ENCODE data around the gene HMCES. TPM values are rescaled to one million over a fixed set of nuclear protein-coding genes. Genes with fewer than 3 reads are reported as not detected.

The HMCES gene
- total RNA-seq, 1 donor from 2014 or later = 61.2 TPM

DNA sequence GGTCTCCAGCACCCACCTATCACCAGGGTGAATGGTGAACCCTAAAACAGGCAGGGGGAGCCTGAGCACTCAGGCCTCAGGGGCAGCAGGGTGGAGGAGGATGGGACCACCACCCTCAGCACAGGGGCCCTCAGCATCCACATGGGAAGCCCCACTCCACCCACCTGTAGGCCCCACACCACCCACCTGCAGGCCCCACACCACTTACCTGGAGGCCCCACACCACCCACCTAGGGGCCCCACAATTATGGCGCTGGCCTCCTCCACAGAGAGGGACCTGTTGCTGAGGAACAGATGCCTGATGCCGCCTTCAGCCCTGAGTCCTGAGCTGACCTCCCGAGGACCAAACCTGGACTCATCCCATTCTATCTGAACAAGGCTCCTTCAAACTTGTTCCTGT lies 46.7 kb downstream of the HMCES start:
- no peak overlapping the region for H3K4me3 Mint-ChIP-seq
- H3K27me3 Mint-ChIP-seq (ENCODE audit: low read depth) = no peaks in the 10 kb centered on the region
- TF ChIP-seq, protein P1, sequence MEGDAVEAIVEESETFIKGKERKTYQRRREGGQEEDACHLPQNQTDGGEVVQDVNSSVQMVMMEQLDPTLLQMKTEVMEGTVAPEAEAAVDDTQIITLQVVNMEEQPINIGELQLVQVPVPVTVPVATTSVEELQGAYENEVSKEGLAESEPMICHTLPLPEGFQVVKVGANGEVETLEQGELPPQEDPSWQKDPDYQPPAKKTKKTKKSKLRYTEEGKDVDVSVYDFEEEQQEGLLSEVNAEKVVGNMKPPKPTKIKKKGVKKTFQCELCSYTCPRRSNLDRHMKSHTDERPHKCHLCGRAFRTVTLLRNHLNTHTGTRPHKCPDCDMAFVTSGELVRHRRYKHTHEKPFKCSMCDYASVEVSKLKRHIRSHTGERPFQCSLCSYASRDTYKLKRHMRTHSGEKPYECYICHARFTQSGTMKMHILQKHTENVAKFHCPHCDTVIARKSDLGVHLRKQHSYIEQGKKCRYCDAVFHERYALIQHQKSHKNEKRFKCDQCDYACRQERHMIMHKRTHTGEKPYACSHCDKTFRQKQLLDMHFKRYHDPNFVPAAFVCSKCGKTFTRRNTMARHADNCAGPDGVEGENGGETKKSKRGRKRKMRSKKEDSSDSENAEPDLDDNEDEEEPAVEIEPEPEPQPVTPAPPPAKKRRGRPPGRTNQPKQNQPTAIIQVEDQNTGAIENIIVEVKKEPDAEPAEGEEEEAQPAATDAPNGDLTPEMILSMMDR (conservative IDR thresholded peaks at IDR 0.05) = no peak
- peaks cover 2% of the 10 kb centered on the region for H3K36me3 Mint-ChIP-seq (ENCODE audit: low read depth)
- H3K27ac Mint-ChIP-seq (ENCODE audit: unreplicated experiment) = no peak overlapping the region
- no peaks in the 10 kb centered on the region for H3K4me1 Mint-ChIP-seq
- DNase-seq (ENCODE audit: low read depth, low spot score) = no peak
- H3K9me3 Mint-ChIP-seq = no peaks in the 10 kb centered on the region

DNA sequence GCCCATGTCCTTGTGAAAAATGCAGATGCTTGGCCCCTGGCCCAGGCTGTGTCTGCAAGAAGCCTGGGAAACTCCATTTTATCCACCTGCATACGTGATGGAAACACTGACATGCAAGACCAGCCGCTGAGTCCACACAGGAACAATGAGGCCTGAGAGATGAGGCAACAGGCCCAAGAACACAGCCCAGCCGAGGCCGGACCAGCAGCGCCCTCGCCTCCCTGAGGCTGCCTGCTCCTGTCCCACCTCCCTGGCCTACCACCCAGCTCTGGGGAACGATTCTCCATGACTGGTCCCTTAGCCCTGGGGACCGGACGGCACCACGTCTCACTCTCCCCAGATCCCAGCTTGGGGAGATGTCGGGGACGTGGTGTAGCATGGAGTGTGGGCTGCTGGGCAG lies 47.5 kb downstream of the HMCES start:
- H3K27me3 Mint-ChIP-seq (ENCODE audit: low read depth) = no peaks in the 10 kb centered on the region
- TF ChIP-seq, protein P1 (conservative IDR thresholded peaks at IDR 0.05) = no peak
- no peak overlapping the region for H3K27ac Mint-ChIP-seq (ENCODE audit: unreplicated experiment)
- peaks cover 2% of the 10 kb centered on the region for H3K36me3 Mint-ChIP-seq (ENCODE audit: low read depth)
- H3K9me3 Mint-ChIP-seq = no peaks in the 10 kb centered on the region
- H3K4me3 Mint-ChIP-seq = no peak overlapping the region
- DNase-seq (ENCODE audit: low read depth, low spot score) = no peak
- H3K4me1 Mint-ChIP-seq = no peaks in the 10 kb centered on the region

DNA sequence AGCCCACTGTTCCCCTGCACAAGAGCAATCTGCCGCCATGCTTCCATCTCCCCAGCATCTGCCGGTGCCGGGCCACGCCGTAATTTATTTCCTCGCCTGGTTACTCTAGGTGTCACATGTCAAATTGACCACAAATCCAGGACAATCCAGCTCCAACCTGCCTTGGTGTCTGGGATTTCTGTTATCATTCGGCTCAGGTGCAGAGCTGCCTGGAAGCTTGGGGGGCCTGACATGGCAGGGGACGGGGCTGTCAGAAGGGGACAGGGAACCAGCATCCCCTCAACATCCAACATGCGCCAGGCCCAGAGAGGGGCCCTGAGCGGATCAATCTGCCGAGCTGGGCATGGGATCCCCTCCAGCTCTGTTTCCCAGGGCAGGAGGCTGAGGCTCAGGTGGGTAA lies 47.9 kb downstream of the HMCES start:
- Mint-ChIP-seq H3K27ac (ENCODE audit: unreplicated experiment) (peak overlapping the region; percentile 57), H3K27me3 (ENCODE audit: low read depth) (no peaks in the 10 kb centered on the region)

DNA sequence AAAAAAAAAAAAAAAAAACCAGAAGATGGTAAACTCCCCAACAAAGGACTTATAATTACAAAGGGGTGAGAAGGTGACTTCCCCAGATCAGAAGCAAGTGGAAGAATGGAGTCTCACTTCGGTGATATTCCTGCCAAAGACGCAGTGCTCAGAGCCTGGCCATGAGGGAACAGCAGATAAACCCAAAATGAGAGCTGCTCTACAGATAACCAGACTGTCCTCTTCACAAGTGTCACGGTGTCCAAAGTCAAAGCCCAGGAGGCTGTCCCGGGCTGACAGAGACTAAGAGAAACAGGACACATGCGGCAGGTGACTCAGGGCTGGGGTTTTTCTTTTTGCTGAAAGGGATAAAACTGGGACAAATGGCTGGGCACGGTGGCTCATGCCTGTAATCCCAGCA lies 48.8 kb downstream of the HMCES start:
- H3K27me3 Mint-ChIP-seq (ENCODE audit: low read depth) = no peaks in the 10 kb centered on the region
- H3K9me3 Mint-ChIP-seq = no peaks in the 10 kb centered on the region
- no peak overlapping the region for H3K4me3 Mint-ChIP-seq
- H3K4me1 Mint-ChIP-seq = no peaks in the 10 kb centered on the region
- TF ChIP-seq, protein P1 (conservative IDR thresholded peaks at IDR 0.05) = no peak
- peaks cover 2% of the 10 kb centered on the region for H3K36me3 Mint-ChIP-seq (ENCODE audit: low read depth)
- H3K27ac Mint-ChIP-seq (ENCODE audit: unreplicated experiment) = no peak overlapping the region
- no peak for DNase-seq (ENCODE audit: low read depth, low spot score)

More for the DNA sequence above, 47.9 kb downstream of the HMCES start:
- DNase-seq (ENCODE audit: low read depth, low spot score) = no peak
- H3K9me3 Mint-ChIP-seq = no peaks in the 10 kb centered on the region
- no peaks in the 10 kb centered on the region for H3K4me1 Mint-ChIP-seq
- no peak overlapping the region for H3K4me3 Mint-ChIP-seq
- peaks cover 2% of the 10 kb centered on the region for H3K36me3 Mint-ChIP-seq (ENCODE audit: low read depth)
- TF ChIP-seq, protein P1 (conservative IDR thresholded peaks at IDR 0.05) = no peak

DNA sequence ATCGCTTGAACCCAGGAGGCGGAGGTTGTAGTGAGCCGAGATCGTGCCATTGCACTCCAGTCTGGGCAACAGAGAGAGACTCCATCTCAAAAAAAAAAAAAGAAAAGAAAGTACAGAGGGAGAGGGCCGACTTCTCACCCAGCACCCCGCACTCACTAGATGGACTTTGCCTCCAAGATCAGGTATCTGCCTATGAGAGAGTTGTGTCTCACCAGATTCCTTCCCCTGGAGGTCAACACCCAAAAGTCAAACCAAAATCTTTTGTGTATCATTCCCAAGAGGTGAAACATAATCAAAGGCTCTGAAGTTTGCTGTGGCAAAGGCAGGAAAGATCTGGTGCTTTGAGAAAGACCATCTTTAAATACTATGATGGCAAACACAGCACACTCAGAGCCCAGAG lies 51.2 kb downstream of the HMCES start:
- TF ChIP-seq, protein P1 (conservative IDR thresholded peaks at IDR 0.05) = no peak
- H3K36me3 Mint-ChIP-seq (ENCODE audit: low read depth) = peaks cover 2% of the 10 kb centered on the region

DNA sequence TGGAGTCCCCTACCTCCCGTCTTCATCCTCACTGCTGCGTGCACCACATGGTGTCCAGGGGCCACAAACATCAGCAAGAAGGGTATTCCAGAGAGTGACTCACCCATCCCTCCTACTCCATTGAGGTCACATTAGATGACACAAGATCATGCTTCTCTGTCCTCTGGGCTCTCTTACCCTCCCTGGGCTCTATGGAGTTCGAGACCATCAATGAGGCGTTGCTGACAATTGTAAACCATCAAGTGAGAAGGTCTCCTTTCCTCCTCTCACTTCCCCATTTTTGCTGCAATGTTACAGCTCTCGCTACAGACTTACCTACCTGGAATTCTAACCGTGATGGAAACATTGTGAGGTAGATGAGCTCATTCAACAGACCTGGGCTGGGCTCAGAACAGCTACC lies 51.7 kb downstream of the HMCES start:
- TF ChIP-seq, protein P1 (conservative IDR thresholded peaks at IDR 0.05) = no peak
- no peaks in the 10 kb centered on the region for H3K4me1 Mint-ChIP-seq
- H3K4me3 Mint-ChIP-seq = no peak overlapping the region
- no peak overlapping the region for H3K27ac Mint-ChIP-seq (ENCODE audit: unreplicated experiment)
- H3K27me3 Mint-ChIP-seq (ENCODE audit: low read depth) = no peaks in the 10 kb centered on the region
- no peak for DNase-seq (ENCODE audit: low read depth, low spot score)
- no peaks in the 10 kb centered on the region for H3K9me3 Mint-ChIP-seq
- peaks cover 2% of the 10 kb centered on the region for H3K36me3 Mint-ChIP-seq (ENCODE audit: low read depth)

More for the DNA sequence above, 51.2 kb downstream of the HMCES start:
- Mint-ChIP-seq H3K4me3 (no peak overlapping the region), H3K4me1 (no peaks in the 10 kb centered on the region), H3K27ac (ENCODE audit: unreplicated experiment) (no peak overlapping the region), H3K9me3 (no peaks in the 10 kb centered on the region), H3K27me3 (ENCODE audit: low read depth) (no peaks in the 10 kb centered on the region)
- no peak for DNase-seq (ENCODE audit: low read depth, low spot score)
